ENCODE results near the gene CTNNB1.

The CTNNB1 gene

GRCh38 chr3:41193794-41194539 lies 5.3 kb upstream of the CTNNB1 start:
- no peak for DNase-seq

- no peak for DNase-seq
Measured at GRCh38 chr3:41194701-41195100, 4.6 kb upstream of the CTNNB1 start.

GRCh38 chr3:41195946-41196345 lies 3.4 kb upstream of the CTNNB1 start:
- no peak for DNase-seq

- no peak for DNase-seq
Measured at GRCh38 chr3:41196499-41197410, 2.5 kb upstream of the CTNNB1 start.

DNA sequence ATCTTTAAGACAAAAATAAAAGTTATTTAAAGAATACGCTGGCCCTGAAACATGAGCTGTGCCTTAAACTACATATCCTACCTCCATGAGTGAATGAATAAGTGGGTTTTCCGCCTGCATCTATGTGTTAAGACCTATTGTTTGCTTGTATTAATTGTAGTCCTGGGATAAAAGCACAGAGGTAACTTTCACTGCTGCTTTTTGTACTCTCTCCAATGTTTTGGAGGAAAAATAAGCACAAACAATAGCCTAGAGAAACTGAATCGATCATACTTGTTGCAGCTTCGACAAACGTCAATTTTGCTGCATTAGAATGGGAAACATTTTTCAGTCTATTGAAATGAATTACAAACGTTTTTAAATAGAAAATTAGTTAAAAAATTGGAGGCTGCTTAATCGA lies 1.3 kb upstream of the CTNNB1 start:
- DNase-seq: no peak

DNA sequence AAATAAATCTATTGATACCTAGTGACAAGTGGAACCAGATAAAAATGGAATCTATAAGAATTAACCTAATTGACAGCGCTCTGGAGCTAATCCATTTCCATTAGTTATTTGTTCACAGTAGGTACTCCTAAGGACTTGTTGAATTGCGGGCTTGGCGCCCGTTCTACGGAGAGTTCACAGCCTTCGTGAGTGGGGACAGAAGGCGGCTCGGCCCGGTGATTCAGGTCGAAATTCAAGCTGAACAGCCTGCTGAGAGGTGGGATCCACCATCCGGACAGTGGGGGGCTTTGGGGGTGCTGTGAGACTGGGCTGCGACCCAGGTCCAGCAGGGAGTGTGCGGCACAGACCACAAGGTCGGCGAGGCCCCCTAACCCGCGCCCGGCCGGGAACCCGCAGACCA lies 779 bp upstream of the CTNNB1 start:
- no peak for DNase-seq

DNA sequence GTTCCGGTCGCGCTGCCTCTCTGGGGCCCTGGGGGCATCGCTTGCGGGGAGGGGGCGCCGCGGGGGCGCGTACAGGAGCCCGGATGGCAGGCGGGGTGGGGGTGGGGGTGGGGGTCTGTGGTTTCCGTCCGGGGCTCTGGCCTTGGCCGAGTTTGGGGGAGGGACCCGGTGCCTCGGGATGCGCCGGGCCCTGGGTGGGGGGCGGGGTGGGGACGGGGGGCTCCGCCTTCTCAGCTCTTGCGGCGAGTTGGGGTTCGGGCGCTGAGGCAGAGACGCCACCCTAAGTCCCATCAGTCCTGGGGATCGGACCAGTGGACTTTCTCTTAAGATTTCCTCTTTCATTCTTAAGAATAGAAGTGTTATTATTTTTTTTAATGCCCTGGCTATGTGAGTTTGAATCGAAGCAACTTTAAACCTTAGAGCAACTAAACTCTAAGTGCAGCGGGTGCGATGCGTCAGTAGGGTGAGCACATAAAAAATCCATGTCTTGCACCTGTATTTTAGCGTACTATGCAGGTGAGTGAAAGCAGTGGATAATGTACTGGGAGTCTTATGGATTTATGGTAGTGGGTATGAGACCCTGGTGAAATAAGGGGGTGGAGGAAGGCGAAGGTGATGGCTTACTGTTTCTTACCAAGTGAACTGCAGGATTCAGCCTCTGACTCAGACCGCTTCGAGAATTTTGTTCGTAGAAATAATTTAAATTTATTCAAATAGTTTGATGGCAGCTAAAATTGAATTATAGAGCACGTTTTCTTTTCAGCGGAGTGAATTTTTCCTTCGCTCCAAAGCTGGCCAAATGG lies 762 bp downstream of the CTNNB1 start:
- DNase-seq: no peak

GRCh38 chr3:41200669-41201021 lies 1.3 kb downstream of the CTNNB1 start:
- no peak for DNase-seq

DNA sequence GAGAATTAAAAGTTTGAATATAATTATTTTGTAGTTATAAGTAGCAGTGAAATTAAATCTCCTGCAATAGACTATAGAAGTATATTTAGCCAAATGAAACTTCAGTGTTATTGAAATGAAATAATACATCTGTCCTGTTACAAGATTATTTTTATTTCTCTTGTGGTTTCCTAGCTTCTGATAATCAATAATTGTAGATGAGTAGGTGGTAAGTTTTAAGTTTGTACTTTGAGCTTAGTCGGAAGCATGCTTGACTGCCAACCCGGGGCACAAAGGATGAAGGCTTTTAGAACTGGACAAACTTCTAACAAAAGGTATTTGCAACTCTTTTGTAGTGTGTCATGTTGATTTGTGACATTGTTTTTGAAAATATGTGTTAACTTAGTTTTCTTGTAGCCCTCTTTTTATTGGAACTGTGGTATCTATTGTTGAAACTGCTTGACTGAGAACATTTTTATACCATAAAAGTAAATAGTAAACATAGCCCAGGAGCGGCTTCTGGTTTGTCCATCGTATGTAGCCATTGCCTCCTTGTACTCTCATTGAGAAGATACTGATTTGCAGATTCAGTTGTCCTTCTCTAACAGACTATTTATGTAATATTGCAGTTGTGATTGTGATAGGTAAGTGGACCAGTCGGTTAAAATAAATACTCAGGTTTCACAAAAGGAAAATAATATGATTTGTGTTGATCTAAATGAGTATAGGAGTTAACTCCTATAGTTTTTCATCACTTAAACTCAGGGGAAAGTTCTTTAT lies 2.9 kb downstream of the CTNNB1 start:
- no peak for DNase-seq

DNA sequence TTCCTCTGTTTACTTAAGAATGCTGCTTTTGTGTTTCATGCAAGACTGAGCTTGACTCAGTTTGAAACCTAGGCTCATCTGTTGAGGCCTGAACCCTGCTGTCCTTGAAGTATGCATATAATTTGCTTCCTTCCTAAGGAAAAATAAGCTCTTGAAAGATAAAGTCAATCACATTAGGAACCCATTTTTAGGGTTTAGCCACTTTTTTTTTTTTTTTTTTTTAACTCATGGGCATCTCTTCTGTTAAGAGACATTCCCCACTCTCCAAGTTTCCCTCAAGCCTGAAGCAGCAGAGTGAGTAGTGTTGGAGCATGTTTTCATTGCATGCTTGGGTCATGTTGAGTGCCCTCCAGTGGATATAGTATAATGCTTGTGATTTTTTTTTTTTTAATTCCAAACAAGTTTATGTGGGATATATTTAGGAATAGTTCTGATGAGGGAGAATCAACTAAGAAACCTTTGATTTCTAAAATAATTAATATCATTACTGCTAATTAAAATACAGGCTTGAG lies 3.6 kb downstream of the CTNNB1 start:
- DNase-seq: no peak

GRCh38 chr3:41204369-41204768 lies 5.1 kb downstream of the CTNNB1 start:
- DNase-seq: no peak

- no peak for DNase-seq
Measured at GRCh38 chr3:41205591-41205990, 6.3 kb downstream of the CTNNB1 start.

DNA sequence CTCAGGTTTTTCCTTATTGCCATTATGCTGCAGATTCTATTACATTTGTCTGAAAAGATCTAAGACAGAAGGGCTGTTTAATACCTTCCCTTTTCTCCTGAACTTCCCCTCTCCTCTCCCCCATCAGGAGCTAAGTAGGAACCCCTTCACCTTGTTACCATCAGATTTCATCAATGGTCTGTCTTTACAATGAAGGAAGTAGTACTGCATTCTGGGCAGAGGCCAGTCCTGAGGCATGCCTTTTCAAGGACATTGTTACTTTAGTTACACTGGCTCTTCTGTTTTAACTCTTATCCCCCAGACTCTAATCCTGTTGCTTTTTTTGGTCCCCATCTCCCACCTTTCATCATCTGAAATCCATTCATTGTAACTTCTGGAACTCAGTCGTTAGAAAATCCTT lies 8.1 kb downstream of the CTNNB1 start:
- no peak for DNase-seq

- DNase-seq: no peak
Measured at GRCh38 chr3:41208507-41209220, 9.4 kb downstream of the CTNNB1 start.

DNA sequence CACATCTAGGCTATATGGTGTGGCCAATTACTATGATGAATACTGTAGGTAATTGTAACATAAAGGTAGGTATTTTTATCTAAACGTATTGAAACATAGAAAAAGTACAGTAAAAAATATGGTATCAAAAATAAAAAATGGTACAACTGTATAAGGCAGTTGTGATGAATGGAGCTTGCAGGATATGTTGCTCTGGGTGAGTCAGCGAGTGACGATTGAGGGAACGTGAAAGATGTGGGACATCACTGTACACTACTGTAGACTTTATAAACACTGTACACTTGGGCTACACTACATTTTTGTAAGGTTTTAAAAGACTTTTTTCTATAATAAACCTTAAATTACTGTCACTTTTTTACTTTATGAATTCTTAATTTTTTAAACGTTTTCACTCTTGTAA lies 10.3 kb downstream of the CTNNB1 start:
- DNase-seq: no peak

DNA sequence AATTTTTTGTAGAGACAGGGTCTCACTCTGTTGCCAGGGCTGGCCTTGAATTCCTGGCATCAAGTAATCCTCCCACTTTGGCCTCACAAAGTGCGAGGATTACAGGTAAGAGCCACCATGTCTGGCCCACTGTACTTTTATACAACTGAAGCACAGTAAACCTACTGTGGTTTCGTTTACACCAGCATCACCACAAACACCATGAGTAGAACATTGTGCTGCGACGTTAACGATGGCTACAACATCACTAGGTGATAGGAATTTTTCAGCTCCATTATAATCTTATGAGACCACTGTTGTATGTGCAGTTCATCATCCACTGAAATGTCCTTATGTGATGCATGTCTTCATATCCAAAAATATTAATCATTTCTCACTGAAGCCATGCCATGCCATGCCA lies 11.7 kb downstream of the CTNNB1 start:
- no peak for DNase-seq

GRCh38 chr3:41212088-41212487 lies 12.8 kb downstream of the CTNNB1 start:
- no peak for DNase-seq

DNA sequence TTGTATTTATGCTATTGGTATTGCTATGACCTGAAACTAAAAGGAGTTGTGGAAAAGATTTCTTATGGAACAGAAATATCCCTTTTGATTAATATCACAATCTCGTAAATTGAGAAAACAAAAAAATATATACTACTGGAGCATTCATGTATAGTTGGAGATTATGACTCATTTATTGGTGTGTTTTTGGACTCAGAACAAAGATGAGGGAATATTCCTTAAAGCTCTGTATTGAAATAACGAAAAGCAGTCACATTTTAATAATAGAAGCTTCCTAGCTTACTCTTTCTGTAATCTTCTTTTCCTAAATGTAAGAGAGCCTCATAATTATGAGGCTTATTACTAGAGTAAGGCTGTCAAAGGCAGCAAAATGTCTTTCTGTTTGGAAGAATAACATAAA lies 14.3 kb downstream of the CTNNB1 start:
- DNase-seq: no peak

DNA sequence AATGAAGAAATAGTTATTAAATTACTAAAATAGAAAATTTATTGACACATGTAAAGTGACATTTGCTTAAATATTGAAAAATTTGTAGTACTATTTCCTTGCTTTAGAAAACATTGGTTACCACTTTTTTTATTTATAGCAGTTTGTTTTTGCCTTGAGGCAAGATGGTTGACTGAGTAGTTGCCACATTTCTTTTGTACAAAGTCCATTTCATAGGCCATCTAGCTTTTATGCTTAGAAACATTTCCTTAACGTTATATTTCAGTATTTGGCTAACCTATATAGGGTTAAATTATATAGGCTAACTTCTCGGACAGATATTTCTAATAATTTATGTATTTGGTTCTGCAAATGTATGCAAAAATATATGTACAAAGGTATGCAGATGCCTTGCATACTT lies 17.1 kb downstream of the CTNNB1 start:
- no peak for DNase-seq

DNA sequence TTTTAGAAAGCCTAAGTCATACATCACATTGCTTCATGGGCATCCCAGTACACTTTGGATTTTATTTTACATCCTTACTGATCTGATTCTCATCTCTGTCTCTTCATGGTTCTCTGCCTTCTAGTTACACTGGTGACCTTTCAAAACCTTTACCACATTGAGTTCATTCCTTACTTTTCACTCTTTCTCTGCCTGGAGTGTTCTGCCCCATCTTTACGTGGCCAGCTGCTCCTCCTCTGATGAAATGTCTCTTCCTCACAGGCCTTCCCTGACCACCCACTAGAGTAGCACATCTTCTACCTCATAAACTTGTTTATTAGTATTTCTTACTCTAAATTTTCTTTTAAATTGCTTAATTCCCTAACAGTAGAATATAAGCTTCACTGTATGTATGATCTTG lies 17.7 kb downstream of the CTNNB1 start:
- DNase-seq: no peak

DNA sequence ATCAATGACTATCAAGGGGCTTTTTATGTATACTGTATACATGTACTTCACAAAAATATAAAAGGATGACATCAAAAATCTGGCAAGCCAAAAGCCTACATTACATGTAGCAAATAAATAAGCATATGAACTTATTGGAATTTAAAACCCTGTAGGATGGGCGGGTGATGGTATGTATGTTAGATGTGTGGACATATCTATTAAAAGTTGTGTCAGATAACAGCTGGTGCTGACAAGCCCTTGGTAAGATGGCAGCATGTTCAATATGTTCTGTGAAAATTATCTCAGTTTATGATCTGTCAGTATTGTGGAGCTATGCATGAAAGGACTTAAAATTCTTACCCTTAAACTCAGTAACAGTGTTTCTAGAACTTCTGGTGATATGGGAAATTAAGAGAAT lies 20.1 kb downstream of the CTNNB1 start:
- no peak for DNase-seq
